Urothelium cell line (cell line): ENCODE data around the gene VAMP8.
"Not testable (repeated sequence)": the region's sequence is repeated elsewhere in the genome, so short reads cannot be mapped to it uniquely, and the experiment has no call there.

Source experiments
- DNase-seq: peaks from one replicate; pipeline ENCODE4 v3.0.0; 2011; ENCODE audit warnings: low spot score, mixed read lengths
- FAIRE-seq: peaks from 2 replicates; lab custom pipeline; 2011; peaks lifted over from hg19 to GRCh38; lab: Jason Lieb, UNC

VAMP8 gene

DNA sequence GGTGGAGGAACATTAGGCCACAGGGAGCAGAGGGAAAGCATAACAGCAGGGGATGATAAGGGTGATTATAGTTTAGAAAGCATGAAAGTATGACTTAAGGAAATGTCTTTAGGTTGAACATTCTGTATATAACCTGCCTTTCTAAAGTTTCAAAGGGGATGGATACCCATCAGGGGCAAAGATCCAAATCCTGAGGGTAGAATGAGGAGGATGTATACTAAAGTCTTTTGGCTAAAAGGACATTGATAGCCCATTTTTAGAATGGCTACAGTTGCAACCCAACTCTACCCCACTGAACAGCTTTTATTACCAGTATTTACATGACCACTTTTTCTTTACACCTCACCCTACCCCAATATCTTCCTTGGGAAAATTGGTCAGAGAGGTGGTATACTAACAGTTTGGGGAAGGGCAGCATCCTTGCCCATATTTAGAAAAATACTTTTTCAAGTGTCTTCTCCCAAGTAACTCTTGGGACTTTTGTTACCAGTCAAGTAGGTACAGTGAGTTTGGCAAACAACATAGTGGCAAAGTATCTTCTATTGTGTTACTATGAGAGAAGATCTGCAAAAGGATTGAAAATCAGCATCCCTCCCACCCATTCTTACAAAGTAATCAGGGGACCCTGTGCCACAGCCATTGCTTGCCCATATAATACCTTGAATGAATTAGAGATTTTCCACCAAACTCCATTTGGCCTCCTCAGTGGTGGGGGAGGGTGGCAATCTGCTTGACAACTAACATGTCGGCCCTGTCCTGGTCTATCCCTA lies 30.1 kb upstream of the VAMP8 start:
- FAIRE-seq = no peak
- DNase-seq = no peak

DNA sequence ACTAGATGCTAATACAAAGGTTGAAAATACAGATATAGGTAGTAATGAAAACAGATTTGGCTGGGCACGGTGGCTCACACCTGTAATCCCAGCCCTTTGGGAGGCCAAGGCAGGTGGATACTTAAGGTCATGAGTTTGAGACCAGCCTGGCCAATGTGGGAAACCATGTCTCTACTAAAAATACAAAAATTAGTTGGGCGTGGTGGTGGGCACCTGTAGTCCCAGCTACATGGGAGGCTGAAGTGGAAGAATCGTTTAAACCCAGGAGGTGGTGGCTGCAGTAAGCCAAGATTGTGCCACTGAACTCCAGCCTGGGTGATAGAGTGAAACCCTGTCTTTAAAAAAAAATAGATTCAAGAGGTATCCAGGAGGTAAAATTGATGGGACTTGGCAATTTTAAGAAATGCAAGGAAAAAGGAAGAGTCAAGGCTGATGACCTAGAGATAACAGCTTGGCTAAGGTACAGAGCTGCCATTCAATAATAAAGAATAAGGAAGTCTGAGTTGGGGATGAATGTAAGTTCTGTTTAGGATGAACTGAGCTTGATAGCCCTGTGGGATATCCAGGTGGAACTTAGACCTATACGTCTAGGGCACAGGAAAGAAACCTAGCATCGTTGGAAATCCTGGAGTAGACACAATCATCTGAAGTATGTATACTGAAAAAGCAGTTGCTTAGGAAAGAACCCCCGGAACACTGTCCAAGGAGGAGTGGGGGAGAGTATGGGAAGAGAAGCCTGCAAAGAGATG lies 29.4 kb upstream of the VAMP8 start:
- DNase-seq = no peak
- FAIRE-seq = no peak

DNA sequence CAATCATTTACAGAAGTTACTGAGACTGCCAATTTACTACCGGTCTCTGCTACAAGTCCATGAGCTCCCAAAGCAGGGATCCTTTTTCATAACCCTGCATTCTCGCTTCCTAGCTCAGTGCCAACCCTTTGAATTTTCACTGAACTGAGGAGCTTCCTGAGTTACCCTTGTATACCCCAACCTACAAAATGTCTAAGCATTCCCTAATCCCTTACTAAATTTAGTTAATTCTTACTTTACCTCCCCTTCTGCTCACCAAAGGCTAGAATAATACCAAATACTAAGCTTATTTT lies 28.8 kb upstream of the VAMP8 start:
- DNase-seq = no peak
- FAIRE-seq = no peak

DNA sequence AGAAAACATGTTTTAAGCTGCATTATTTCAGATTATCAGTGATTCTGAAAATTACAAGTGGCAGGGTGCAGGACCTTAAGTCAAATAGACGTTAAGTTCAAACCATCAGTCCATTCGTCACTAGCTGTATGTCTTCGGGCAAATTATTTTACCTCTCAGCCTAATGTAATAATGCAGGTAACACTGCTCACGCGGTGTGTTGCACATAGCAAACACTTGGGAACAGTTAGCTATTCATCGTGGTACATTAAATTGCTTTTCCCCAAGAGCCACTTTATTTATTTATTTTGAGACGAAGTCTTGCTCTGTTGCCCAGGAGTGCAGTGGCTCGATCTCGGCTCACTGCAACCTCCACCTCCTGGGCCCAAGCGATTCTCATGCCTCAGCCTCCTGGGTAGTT lies 28.3 kb upstream of the VAMP8 start:
- FAIRE-seq = no peak
- DNase-seq = no peak

DNA sequence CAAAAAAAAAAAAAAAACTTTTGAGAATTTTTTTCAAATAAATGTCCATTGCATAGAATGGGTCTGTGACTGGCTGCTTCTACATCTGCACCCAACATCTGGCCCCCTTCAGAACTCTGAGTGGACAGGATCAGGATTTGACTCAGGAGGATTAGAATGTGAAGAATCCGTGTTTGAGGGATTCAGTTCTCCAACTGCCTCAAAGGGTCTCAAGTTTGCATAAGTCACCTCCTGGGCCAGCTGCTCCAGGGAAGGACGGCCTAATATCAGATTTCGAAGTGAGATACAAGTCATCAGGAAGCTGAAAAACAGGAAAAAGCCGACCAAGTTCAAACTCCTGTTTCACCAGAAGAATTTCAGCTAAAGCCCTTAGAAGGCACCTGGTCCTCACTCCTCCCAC lies 27.6 kb upstream of the VAMP8 start:
- DNase-seq (no peak), FAIRE-seq (no peak)

DNA sequence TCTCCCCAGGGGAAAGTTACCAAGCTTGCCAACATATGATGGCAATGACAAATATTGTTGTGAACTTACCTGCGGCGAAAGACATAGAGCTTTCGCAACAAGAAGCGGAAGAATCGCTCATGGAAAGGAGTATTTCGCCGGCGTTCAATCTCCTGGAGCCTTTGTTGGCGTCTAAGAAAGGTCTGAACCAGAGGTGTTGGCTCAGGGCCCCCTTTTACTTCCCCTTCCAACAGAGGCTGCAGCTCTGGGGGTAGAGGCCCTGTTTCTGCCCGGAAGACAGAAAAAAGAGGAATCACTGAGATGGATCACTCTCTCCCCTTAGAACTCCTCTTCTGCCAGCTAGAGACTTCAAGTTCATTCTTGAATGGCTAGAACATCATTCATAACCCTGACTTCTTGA lies 26.9 kb upstream of the VAMP8 start:
- no peak for FAIRE-seq
- DNase-seq = no peak

DNA sequence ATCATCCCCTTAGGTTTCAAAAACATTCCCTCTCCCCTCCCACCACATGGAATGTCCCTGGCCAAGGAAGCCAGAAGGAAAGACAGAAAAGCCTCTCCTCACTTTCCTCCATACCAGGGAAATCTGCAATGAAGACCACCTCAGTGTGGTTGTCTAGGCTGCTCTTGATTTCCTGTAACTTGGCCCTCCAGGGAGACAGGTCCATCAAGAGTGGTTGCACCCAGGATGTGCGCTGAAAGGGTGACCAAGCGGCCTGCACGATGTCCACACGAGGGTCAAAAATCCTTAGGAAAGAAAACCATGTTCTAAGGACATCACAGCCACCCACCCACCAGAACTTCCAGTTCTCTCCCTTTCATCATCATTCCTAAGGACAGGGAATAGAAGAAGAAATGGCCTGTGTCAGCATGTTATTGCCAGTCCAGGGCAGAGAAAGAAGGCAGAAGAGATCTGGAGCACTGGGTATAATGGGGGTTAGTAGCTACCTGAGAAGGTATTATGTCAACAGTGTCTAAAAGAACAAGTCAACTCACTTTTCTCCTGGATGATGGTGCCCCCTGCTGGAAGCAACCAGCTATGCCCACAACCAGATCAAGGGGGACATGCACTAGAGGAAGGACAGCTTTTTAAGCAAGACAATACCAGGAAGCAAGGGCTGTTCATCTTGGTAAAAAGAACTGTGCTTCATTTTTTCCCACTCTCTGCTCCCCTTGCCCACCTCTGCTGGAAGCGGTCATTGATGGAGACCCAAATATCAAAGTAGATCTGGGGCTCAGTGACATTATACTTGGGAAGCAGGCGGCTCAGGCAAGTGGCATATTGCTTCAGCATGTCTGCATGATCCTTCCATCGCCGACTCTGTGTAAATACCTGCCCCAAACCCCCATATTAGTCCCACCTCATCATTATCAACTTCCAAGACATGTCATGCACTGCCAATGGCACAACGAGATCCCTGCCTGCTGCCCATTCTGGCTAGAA lies 25.4 kb upstream of the VAMP8 start:
- FAIRE-seq (no peak), DNase-seq (peak; percentile 60)

DNA sequence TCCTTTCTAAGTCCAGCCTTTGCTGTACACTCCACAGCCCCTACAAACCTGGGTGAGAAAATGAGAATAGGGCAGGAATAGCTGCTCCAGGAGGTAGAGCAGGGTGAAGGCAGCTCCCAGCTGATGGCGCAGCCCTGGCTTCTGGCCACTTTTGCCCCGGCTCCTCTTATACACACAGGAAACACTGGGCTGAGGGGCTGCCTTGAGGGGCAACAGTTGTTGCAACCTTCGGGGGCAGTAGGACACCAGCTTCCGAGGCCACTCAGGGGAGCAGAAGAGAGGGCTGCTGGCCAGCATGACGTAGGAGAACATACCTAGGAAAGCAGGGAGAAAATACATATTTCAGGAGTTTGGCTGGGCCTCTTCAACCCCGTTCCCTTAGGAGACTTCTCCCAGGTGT lies 24.2 kb upstream of the VAMP8 start:
- no peak for DNase-seq
- FAIRE-seq = no peak

DNA sequence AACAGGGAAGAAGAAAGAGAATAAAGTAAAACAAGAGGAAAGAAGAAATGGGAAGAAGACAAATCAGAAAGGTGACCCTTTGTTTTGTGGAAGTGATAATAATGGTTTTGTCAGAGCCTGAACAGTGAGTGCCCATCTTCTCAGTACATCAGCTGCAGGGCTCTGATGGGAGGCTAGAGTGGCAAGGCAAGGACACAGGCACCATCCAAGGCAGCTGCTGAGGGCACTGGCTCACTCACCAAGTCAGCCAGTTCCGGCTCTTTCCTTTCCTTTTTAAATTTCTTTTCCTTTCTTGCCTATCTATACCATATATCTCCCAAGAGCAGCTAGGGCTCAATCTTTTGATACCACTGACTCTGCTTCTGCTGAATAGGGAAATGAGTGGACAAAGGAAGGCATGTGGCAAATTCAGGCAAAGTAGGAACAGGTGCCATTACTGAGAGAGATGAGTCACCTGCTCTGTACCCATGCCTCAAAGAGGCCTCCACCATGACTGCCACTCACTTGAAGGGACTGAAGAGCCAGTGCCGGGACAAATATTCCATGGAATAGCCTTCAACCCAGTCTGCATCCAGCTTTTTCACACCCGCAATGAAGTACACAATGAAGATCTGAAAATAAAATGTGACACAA lies 22.3 kb upstream of the VAMP8 start:
- DNase-seq (no peak), FAIRE-seq (no peak)

DNA sequence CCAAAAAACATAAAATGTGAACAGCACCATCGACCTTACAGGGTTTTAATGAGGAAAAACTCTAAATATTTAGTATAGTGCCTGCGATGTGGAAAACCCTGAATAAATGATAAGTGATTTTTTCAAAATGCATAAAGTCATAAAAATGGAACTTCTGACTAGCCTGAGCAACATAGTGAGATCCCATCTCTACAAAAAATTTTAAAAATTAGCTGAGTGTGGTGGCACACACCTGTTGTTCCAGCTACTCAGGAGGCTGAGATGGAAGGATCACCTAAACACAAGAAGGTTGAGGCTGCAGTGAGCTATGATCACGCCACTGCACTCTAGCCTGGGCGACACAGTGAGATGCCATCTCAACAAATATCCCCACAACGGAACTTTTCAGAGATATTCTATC lies 20.3 kb upstream of the VAMP8 start:
- DNase-seq (no peak), FAIRE-seq (no peak)

DNA sequence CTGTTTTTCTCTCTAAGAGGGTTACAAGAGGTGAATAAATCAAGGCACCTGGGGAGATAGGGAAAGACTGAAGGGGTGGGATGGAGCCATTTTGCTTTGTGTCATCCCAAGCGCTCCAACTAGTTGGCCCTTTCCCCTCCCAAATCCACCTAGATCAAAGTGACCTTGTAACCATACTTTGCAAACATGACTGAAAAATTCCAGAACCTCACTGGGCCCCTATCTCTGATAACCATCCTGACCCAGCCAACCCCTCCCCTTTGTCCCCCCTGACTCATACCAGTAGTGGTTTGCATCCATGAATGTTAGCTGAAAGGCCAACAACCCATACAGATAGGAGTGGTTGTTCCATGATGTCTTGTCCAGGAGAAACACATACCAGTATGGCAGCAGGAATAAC lies 19.2 kb upstream of the VAMP8 start:
- no peak for DNase-seq
- FAIRE-seq = no peak

DNA sequence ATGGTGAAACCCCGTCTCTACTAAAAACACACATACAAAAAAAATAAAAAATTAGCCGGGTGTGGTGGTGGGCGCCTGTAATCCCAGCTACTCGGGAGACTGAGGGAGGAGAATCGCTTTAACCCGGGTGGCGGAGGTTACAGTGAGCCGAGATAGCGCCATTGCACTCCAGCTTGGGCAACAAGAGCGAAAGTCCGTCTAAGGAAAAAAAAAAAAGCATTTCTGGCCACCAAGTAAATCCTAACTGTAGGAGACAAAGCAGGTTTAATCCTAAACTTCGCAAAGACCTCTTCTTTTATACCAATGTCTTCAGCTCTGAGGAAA lies 17.0 kb upstream of the VAMP8 start:
- FAIRE-seq, DNase-seq: not testable (repeated sequence)

DNA sequence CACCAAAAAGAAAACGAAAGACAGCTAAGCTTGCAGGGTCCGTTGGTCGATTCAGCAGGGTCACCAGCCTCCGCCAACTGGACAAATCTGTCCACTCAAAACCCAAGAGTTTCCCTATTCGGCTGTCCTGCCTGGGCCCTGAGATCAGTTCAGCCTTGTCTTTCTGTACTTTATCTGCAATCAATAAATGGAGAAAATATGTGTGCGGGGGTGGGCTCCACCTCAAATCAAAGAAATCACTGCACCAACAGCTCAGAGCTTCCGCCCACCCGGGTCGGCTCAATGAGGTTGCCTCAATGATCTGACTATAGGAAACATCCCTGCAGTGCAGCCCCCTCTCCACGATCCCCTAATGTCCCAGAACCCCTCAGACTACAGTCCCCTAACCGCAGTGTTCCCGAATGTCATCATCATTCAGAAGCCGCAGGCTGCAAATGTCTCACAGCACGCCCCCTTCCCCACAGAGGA lies 16.5 kb upstream of the VAMP8 start:
- DNase-seq = no peak
- no peak for FAIRE-seq

DNA sequence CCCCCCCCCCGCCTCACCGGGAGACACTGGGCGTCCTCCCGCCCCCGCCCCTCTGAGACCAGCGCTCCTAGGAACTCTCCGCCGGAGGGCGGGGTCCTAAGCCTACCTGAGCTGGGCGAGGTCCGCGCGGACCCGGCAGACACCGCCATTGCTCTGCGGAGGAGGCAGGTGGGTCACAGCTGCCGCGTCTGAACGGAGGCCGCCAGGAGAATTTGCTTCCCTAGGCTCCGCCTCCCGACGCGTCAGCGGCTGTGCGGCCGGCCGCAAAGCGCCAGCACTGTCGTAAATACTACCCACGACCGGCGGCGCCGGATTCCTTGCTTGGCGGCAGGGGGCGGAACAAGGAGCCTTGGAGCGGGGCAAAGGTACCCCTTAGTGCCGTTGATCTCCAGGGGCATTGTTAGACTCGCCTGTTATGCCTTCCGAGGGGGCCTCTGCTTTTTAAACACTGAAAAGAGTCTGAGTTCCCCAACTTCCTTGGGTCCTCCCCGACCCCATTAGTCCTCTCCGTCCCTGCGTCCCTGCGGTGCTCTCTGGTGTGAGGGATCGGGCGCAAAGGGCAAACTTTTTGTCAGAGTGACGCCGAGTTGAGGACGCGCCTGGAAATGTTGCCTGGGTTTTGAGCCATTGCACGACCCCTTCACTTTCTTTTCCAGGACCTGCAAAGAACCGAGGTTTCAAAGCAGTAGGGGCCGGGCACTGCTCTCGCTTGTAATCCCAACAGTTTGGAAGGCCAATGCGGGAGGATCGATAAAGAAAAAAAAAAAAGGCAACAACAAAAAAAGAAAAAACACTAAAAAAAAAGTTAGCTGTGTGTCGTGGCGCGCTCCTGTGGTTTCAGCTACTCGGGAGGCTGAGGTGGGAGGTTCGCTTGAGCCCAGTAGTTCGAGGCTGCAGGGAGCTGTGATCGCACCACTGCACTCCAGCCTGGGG lies 15.8 kb upstream of the VAMP8 start, which contains the start of gene GGCX:
Gene GGCX, minus strand, starts transcription at position 214 of the 933 bp plus-strand sequence. Its CDS starts 65 bp downstream, at position 149.
- FAIRE-seq = no peak
- peak; percentile 93 for DNase-seq

DNA sequence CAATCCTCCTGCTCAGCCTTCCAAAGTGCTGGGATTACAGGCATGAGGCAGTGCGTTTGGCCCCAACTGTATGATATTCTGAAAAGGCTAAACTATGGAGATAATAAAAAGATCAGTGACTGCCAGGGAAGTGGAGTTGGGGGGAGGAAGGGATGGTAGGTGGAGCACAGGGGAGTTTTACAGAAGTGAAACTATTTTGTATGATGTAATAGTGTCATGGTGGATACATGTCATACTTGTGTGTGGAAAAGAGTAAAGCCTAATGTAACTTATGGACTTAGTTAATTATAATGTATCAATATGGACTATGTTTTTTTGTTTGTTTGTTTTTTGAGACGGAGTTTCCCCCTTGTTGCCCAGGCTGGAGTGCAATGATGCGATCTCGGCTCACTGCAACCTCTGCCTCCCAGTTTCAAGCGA lies 13.2 kb upstream of the VAMP8 start:
- DNase-seq = no peak
- no peak for FAIRE-seq

DNA sequence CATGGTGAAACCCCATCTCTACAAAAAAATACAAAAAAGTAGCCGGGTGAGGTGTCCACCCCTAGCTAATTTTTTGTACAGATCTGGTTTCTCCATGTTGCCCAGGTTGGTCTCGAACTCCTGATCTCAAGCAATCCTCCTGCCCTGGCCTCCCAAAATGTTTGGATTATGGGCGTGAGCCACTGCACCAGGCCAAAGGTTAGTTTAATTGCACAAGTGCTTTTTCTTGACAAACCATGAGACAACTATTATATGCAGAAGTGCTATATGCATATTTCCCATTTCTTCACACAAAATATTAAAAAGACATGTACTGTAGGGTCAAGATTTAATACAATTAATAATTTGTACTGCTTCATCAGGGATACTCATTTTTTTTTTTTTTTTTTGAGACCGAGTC lies 11.1 kb upstream of the VAMP8 start:
- DNase-seq (no peak), FAIRE-seq (no peak)

DNA sequence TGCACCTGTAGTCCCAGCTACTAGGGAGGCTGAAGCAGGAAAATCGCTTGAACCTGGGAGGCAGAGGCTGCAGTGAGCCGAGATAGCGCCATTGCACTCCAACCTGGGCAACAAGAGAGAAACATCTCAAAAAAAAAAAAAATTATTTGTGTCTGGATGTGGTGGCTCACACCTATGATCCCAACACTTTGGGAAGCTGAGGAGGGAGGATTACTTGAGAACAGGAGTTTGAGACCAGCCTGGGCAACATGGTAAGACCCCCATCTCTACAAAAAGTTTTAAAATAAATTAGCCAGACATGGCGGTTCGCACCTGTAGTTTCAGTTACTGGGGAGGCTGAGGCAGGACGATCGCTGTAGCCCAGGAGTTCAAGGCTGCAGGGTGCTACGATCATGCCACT lies 1.6 kb upstream of the VAMP8 start:
- FAIRE-seq = no peak
- no peak for DNase-seq

DNA sequence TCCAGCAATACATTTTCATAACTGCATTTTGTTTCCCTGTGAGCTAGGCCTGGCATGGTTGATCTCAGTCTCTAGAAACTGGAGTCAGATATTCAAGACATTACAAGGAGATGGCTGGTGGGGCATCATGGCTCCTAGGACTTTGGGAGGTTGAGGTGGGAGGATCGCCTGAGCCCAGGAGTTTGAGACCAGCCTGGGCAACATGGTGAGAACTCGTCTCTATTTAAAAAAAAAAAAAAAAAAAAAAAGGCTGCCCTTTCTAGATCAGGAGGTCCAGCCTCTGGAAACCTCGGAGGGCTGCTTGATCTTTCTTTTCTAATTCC lies 362 bp upstream of the VAMP8 start:
- no peak for FAIRE-seq

DNA sequence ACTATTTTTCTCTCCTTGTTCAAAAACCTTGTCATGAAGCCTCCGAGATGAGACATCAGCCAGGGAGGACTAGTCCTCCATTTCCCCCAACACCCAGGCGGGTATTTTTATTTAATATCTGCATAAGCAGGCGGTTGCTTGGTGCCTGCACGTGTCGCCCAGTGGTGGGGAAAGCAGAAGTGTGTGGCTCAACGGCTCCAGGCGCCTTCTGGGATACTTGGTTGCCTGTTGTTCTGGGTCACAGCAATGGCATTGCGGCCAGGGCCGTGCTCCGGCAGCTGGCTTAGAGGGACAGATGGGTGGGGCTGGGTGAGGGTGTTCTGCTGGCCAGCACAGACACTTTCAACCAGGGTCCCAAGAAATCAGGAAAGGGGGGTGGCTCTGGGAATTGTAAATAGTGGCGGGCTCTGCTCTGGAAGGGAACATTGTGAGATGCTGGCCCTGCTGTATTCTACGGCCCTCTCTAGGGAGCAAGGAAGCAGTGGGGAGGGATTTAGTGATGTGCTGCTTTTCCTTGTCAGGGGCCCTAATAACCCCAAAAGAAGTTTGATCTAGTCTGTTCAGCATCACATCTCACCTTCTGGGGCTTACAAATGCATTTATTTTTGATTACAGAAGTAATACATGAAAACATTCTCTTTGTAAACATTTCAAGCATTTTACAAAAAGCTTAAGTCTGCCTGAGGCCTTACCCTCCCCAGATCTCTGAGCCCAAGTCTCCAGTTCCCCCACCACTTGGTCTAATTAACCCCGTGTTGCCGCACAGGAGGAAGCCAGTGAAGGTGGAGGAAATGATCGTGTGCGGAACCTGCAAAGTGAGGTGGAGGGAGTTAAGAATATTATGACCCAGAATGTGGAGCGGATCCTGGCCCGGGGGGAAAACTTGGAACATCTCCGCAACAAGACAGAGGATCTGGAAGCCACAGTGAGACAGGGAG lies 1.1 kb downstream of the VAMP8 start:
- no peak for DNase-seq
- no peak for FAIRE-seq

More for the DNA sequence above, 362 bp upstream of the VAMP8 start:
- DNase-seq = no peak
